HPDE6-E6E7 (cell line): ENCODE measurements around the gene SPECC1.

ENCODE experiments used
- DNase-seq: peaks from one replicate; pipeline ENCODE4 v3.0.0; 2011; ENCODE audit warnings: missing footprints; ENCODE audit errors: extremely low spot score

SPECC1 gene

GRCh38 chr17:20273741-20274500, 264.8 kb downstream of the SPECC1 start:
- DNase-seq: no peak

DNA sequence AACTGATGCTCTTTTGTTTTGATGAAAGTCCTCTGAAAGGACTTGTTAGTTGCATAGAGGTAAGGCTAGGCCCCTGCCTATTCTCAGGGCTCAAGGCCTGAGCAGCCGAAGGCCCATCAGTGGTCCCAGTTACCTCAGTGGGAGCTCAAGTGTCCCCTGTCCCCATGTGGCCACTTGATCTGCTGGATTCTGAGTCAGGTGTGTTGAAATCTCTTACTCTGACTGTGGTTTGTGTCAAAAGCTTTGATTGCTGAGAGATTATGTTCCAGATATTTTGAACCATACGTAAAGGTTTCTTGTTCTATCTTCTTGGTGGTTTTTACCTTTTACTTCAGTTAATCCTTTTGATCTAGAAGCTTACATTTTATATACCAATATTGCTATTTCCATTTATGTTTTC, 266.5 kb downstream of the SPECC1 start:
- no peak for DNase-seq

GRCh38 chr17:20276421-20276820, 267.3 kb downstream of the SPECC1 start:
- DNase-seq: no peak

DNA sequence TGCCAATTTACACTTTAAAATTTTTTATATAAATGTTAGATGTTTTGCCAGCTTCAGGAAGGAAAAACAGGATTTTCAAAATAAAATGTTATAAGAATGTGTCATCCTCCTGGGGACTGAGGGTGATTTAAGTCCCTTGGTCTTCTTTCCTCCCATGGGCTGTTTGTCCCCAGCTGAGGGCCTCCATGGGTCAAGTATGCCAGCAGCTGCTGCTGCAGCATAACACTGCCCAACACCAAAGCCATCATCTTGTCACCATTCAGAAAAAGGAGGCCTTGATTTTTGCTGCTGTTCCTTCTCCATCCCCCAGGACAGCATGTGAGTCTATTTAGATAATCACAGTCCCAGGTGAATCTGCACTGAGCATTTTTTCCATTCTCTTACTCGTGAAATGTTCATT, 269.6 kb downstream of the SPECC1 start:
- no peak for DNase-seq

GRCh38 chr17:20279631-20280030, 270.5 kb downstream of the SPECC1 start:
- no peak for DNase-seq

GRCh38 chr17:20280051-20280450, 270.9 kb downstream of the SPECC1 start:
- DNase-seq: no peak

DNA sequence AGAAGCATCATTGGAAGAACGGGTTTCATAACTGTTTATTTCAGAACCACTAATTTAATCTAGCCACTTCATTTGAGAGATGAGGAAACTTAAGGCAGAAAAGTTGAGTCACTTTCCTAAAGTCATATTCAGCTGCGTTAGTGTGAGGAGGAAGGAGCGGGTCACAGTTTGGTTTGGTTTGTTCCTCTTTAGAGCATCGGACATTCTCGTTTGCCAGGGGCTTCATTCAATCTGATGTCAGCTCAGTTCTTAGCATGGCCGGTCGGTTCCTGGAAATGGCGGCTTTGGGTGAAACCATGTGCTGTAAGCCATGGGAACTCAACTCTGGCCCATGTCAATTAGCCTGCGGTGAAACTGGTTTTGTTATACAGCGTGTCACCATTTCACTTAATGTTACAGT, 271.7 kb downstream of the SPECC1 start:
- no peak for DNase-seq

DNA sequence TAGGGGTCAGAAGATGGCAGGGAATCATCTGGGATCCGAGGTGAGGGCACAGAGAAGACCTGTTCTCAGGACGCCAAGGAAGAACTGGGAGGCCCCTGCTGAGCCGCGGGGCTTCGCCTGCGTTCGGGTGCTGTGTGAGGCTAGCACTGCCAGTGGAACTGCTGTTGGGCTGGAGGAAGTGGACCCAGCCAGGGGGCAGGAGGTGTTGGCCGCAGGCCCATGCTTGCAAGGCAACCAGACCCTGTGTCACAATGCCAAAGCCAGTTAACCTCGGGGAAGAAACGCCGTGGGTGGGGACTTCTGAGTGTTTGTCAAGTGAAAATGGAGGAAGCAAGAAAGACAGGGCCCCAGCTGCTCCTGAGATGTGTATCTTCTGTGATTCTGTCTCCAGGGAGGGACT, 272.7 kb downstream of the SPECC1 start:
- no peak for DNase-seq

DNA sequence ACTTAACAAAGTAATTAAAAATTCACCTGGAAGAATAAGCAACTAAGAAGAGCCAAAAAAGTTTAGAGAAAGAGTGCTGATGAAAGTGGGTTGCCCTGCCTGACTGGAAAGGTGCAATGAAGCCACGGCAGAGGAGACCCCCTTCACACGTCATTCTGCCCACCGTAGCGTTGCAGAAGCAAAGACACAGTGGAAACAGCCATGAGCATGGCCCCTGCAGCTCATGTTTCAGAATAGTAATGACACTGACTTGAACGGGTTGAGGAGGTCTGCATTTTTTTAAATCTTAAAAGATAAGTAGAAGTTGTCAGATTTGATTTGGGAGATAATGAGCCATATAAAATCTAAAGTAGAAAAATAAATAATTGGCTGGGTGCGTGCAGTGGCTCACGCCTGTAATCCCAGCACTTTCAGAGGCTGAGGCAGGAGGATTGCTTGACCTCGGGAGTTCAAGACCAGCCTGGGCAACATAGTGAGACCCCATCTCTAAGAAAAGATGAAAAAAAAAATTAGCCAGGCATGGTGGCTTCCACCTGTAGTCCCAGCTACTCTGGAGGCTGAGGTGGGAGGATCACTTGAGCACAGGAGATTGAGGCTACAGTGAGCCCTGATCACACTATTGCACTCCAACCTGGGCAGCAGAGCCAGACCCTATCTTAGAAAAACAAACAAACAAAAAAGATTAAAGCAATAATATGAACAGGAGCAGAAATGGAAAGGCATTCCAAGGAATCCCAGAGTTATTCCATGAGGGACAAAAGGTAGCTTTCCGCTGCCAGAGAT, 273.6 kb downstream of the SPECC1 start:
- DNase-seq: no peak

DNA sequence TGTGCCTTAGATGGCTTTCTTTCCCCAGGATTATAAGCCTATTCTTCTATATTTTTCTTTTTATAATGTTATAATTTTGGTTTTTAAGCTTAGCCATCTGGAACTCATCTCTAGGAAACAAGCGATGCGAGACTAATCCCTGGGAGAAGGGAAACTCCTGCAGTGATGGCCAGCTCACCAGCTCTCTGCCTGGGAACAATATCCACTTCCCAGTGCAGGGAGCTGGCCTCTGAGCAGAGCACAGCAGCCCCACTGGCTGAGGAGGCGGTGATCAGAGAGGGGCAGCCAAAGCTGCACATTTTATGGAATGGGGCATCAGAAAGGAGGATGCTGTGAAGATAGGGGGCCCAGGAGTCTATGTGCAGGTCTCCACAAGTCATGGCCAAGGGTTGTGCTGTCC, 274.9 kb downstream of the SPECC1 start:
- DNase-seq: no peak

DNA sequence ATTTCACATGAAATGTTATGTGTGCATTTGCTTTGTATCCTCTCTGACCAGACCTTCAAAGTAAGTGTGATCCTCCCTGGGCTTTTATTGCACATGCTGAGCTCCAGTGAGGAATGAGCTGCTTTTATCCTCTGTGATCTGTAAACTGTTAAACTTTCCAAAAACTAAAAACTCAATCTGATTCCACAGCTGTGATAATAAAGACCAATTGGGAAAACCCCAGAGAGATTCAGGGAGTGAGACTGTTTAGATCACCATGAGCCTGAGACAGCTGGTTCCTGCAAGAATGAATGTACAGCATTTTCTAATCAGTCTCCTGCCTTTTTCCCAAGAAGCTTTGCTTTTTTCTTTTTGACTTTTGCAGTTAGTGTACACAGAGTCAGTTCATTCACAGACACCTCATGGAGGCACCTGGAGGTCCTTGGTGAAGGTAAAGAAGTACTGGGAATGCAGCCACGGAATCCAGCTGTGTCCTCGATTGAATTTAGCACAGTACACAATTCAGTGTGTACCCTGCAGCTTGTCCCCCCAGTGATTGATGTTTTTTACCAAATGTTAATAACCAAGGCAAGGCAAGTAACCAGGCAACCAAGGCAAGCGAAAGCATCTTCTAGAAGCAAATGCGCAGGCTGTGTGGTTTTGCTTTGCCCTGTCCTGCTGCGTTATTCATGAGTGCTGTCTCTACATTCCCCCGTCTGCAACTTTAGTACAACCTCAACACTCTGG, 275.6 kb downstream of the SPECC1 start:
- no peak for DNase-seq

DNA sequence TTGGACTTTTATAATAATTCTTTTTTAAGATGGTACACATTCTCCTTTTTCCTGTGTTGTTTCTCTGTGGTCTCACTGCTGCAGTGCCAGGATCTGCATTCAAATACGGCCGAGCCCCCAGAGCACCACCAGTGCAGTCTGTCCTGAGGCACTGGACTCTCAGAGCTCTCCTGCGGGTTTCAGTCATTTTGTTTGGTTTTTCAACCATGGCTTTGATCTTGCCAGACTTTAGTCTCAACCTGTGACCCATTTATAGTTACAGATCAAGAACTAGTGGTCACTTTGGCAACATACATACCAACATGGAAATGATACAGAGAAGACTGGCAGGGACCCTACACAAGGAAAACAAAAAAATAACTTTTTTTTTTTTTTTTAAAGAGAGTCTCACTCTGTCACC, 280.8 kb downstream of the SPECC1 start:
- no peak for DNase-seq

- DNase-seq: no peak
These were observed 282.7 kb downstream of the SPECC1 start for GRCh38 chr17:20291853-20292252.

DNA sequence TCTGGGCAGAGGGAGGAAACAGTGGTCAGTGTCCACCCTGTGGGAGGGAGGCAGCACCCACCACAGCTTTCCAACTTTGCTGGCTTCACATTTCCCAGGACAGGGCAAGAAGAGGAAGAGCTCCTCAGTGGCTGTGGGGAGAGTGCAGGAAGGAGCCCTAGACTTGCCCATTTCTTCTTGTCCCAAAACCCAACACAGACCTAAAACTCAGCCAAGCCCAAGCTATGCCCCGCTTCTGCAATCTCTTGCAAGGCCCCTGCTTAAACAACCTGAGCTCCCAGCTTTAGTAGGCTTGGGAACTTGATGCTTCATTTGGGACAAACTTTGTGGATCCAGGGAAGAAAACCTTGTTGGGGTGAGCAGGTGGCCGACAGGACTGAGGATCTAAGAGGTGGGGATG, 284.3 kb downstream of the SPECC1 start:
- DNase-seq: no peak

- no peak for DNase-seq
These were observed 285.0 kb downstream of the SPECC1 start for GRCh38 chr17:20294120-20294519.

DNA sequence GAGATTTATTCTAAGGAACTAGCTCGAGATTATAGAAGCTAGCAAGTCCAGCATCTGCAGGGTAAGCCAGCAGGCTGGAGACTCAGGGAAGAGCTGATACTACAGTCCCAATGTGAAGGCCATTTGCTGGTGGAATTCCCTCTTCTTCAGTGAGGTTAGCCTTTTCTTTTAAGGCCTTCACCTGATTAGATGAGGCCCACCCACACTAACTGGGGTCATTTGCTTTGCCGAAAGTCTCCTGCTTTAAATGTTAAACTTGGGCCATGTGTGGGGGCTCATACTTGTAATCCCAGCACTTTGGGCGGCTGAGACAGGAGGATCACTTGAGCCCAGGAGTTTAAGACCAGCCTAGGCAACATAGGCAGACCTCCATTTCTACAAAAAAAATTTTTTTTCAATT, 289.9 kb downstream of the SPECC1 start:
- no peak for DNase-seq

DNA sequence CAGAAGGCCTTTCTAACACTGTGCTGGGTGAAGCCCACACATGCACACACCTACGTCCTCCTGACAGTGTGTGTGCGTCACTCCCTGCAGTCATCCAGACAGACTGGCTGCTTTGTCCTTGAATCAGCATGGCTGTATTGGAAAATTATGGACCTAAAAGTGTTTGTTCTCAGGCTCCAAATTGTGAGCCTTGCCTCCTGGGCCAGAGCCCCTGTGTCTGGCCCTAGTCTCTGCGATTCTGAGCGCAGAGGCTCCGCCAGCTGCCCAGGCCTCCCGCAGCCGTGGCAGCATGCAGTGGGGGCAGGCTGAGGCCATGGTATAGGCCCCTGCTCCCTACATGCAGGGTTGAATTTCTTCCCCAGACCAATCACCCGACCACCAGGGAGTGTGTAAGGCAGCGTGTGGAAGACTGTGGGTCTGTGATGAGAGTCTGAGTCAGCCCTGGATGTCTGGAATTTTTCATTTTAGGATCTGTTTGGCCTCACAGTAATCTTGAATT, 291.3 kb downstream of the SPECC1 start:
- DNase-seq: no peak

DNA sequence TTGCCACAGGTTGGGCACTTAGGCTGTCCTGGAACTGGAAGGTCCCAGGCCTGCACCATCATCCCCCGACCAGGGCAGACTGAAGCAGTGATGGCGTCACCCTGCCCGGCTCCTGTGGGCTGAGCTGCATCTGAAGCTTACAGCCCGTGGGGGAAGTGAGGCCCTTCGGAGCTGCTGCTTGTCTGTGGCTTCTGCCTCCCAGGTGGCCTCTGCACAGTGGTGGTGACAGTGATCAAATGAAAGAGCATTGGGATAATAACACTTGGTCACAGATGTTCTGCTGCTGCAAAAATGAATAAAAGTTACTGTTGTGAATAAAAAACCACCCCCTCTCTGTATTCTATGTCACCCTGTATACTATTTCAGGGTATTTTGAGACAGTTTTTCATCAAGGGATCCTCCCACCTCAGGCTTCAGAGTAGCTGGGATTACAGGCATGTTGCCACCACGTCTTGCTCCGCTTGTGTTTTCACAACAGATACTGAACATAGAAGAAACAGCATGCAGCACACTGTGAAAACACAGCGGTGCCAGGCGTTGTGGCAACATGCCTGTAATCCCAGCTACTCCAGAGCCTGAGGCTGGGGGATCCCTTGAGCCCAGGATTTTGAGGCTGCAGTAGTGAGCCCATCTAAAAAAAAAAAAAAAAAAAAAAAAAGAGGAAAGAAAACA, 293.2 kb downstream of the SPECC1 start:
- no peak for DNase-seq

- DNase-seq: no peak
These were observed 295.8 kb downstream of the SPECC1 start for GRCh38 chr17:20304961-20305360.

DNA sequence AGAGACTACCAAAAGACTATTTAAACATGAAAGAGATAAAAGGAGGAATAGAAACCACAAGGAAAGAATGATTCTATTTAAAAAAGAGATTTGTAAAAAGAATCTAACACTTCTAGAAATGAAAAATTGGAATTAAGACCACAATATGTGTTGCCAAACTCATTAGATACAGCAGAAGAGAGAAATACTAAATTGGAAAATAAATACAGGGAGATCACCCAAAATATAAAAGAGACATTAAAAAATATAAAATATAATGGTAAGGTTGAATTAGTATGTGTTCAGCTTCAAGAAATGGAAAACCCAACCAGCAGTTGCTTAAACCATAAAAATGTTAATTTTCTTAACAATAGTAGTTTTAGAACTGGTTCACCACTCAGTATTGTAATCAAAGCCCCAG, 297.8 kb downstream of the SPECC1 start:
- no peak for DNase-seq

DNA sequence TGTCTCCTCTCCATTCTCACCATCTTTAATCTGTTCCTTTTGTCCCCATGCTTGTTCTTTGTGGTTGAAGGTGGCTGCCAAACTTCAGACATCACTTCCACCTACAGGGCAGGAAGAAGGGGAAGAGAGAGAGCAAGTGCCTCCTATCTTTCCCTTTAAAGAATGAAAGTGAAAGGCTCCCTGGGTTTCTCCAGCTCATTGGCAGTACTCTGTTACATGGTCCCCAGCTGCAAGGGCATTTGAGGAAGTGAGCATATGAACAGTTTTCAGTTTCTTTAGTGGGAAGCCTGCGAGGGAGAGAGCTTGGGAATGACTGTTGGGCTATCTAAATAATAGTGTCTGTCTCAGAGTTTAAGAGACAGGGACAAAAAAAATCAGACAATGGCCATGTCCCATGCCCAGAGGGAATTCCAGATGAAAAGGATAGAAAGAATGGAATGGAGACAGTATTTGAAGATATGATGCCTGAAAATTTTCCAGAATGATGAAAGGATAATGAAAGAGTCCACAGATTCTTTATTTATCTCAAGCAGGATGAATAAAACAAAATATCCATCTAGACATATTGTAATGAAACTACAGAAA, 298.3 kb downstream of the SPECC1 start:
- no peak for DNase-seq

DNA sequence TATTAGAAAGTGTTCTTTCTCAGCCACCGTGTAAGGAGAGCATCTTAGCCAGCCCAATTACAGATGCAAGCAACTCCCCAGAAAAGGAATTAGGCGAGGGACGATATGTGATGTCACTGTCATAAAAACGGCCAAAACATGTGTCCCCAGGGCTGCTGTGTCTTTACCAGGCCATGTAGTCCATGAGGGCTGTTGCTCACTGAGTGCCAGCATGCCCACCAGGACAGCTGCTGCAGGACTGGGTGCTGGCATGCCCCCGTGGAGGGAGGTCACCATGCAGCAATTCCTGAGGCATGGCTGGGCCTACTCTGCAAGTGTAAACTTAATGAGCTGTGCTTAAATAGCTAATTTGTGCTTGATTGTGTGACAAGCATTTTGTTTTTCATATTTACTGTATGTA, 301.3 kb downstream of the SPECC1 start:
- DNase-seq: no peak
